IPS-NIHi11 (cell line): ENCODE measurements around the gene ZFYVE19.
A peak's percentile ranks its signal among the peaks of the same experiment; 100 is the strongest.

Source experiments
- DNase-seq: peaks from one replicate; pipeline ENCODE4 v3.0.0; 2012; ENCODE audit warnings: mixed read lengths, low spot score

Gene ZFYVE19

GRCh38 chr15:40775740-40776536 lies 31.0 kb upstream of the ZFYVE19 start:
- no peak for DNase-seq

- DNase-seq: no peak
These were observed 30.2 kb upstream of the ZFYVE19 start for GRCh38 chr15:40776537-40777141.

- peak; percentile 68 for DNase-seq
These were observed 24.2 kb upstream of the ZFYVE19 start for GRCh38 chr15:40782609-40783227.

- DNase-seq: no peak
These were observed 21.7 kb upstream of the ZFYVE19 start for GRCh38 chr15:40785164-40785563.

GRCh38 chr15:40785814-40786213 lies 21.1 kb upstream of the ZFYVE19 start:
- no peak for DNase-seq

GRCh38 chr15:40787344-40787841 lies 19.5 kb upstream of the ZFYVE19 start:
- peak; percentile 76 for DNase-seq

- no peak for DNase-seq
These were observed 18.9 kb upstream of the ZFYVE19 start for GRCh38 chr15:40787991-40788390.

GRCh38 chr15:40789119-40789518 lies 17.8 kb upstream of the ZFYVE19 start:
- DNase-seq: no peak

- DNase-seq: no peak
These were observed 16.9 kb upstream of the ZFYVE19 start for GRCh38 chr15:40789999-40790398.

- DNase-seq: no peak
These were observed 16.2 kb upstream of the ZFYVE19 start for GRCh38 chr15:40790718-40791117.

GRCh38 chr15:40792394-40792793 lies 14.5 kb upstream of the ZFYVE19 start:
- no peak for DNase-seq

GRCh38 chr15:40793216-40793989 lies 13.5 kb upstream of the ZFYVE19 start:
- no peak for DNase-seq

- no peak for DNase-seq
These were observed 10.8 kb upstream of the ZFYVE19 start for GRCh38 chr15:40796041-40796440.

- no peak for DNase-seq
These were observed 10.4 kb upstream of the ZFYVE19 start for GRCh38 chr15:40796512-40796911.

GRCh38 chr15:40799523-40799922 lies 7.4 kb upstream of the ZFYVE19 start:
- no peak for DNase-seq

- no peak for DNase-seq
These were observed 3.8 kb upstream of the ZFYVE19 start for GRCh38 chr15:40803076-40803475.

- DNase-seq: no peak
These were observed 3.2 kb upstream of the ZFYVE19 start for GRCh38 chr15:40803688-40804087.

- no peak for DNase-seq
These were observed 239 bp upstream of the ZFYVE19 start for GRCh38 chr15:40806672-40807027.

GRCh38 chr15:40807888-40808461 lies 1.1 kb downstream of the ZFYVE19 start:
- no peak for DNase-seq

GRCh38 chr15:40808861-40809450 lies 2.1 kb downstream of the ZFYVE19 start:
- no peak for DNase-seq

- no peak for DNase-seq
These were observed 6.0 kb downstream of the ZFYVE19 start for GRCh38 chr15:40812721-40813425.
